Lower leg skin (tissue), 3 donors: ENCODE results near the gene SEPHS1.

Experiments used
- POLR2A ChIP-seq, 2 donors: fragments of 450-650 bp; IDR thresholded peaks; one replicate each; pipeline ENCODE4 v1.6.1; 2016 to 2017; ENCODE audit warnings: antibody characterized with exemption in 2 of 2, mild to moderate bottlenecking in 1 of 2, moderate library complexity in 1 of 2
- TF ChIP-seq, protein P1 (sequence below), 3 donors: fragments of 450-650 bp; IDR thresholded peaks; one replicate each; pipeline ENCODE4 v1.5.1; 2016; ENCODE audit warnings: antibody characterized with exemption in 3 of 3, mild to moderate bottlenecking in 3 of 3, moderate library complexity in 2 of 3

DNA sequence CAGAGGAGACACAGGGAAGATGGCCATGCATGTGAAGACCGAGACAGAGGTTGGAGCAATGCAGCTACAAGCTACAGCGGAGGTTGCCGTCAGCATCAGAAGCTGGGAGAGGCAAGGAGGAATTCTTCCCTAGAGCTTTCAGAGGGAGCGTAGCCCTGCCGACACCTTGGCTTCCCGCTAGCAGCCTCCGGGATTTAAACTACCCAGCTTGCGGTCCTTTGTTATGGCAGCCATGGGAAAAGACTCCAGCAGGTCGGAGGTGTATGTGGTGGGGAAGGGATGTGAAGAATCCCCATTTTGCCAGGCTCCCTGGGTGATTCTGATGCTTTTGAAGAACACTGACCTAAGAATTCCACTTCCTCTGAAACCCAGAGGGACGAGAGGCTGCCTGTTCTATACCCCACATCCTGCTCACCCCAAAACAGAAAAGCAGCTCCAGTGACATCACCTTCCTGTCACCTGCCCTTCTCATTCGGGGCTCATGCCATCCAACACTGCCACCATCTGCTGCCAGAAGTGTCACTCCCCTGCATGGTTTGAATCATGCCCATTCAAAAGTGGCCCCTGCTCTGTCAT lies 3.3 kb upstream of the SEPHS1 start:
- TF ChIP-seq, protein P1, sequence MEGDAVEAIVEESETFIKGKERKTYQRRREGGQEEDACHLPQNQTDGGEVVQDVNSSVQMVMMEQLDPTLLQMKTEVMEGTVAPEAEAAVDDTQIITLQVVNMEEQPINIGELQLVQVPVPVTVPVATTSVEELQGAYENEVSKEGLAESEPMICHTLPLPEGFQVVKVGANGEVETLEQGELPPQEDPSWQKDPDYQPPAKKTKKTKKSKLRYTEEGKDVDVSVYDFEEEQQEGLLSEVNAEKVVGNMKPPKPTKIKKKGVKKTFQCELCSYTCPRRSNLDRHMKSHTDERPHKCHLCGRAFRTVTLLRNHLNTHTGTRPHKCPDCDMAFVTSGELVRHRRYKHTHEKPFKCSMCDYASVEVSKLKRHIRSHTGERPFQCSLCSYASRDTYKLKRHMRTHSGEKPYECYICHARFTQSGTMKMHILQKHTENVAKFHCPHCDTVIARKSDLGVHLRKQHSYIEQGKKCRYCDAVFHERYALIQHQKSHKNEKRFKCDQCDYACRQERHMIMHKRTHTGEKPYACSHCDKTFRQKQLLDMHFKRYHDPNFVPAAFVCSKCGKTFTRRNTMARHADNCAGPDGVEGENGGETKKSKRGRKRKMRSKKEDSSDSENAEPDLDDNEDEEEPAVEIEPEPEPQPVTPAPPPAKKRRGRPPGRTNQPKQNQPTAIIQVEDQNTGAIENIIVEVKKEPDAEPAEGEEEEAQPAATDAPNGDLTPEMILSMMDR (IDR thresholded peaks at IDR 0.05): no peak
- TF ChIP-seq POLR2A (IDR thresholded peaks at IDR 0.05): no peak
